ENCODE measurements around the gene ZNF101. TPM values are rescaled to one million over a fixed set of nuclear protein-coding genes. Genes with fewer than 3 reads are reported as not detected.
"Not testable (repeated sequence)": the region's sequence is repeated elsewhere in the genome, so short reads cannot be mapped to it uniquely, and the experiment has no call there.

The ZNF101 gene
- total RNA-seq, 1 donor from 2014 or later, result 29.5 TPM

DNA sequence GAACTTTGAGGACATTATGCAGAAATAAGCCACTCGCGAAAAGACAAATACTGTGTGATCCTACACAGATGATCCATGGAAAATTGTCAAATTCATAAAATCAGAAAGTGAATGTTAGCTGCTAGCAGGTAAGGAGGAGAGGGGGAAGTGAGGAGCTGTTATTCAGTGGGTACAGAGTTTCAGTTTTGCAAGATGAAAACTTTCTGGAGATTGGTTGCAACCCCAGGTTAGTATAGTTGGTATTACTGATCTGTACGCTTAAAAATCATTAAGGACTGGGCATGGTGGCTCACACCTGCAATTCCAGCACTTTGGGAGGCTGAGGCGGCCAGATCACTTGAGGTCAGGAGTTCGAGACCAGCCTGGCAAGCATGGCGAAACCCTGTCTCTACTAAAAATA lies 17.9 kb downstream of the ZNF101 start:
- Mint-ChIP-seq H3K4me3 (no peak overlapping the region), H3K4me1 (no peaks in the 10 kb centered on the region), H3K36me3 (peaks cover 25% of the 10 kb centered on the region), H3K9me3 (peaks cover 36% of the 10 kb centered on the region), H3K27ac (no peak overlapping the region), H3K27me3 (ENCODE audit: insufficient read depth, low read depth) (no peaks in the 10 kb centered on the region)
- H3K36me3 ChIP-seq, result no peaks in the 10 kb centered on the region
- H3K4me2 ChIP-seq, result no peak overlapping the region
- DNase-seq (ENCODE audit: low spot score), result no peak
- H4K20me1 ChIP-seq (ENCODE audit: low read depth), result no peaks in the 10 kb centered on the region
- H3K27ac ChIP-seq, result no peak overlapping the region
- H2AFZ ChIP-seq (replicated peaks), result no peak overlapping the region
- no peaks in the 10 kb centered on the region for H3K27me3 ChIP-seq
- H3K9me3 ChIP-seq (ENCODE audit: low read depth), result no peaks in the 10 kb centered on the region
- TF ChIP-seq EZH2phosphoT487 (IDR thresholded peaks at IDR 0.05) (no peak), EZH2 (IDR thresholded peaks at IDR 0.05) (no peak)
- TF ChIP-seq, protein P1, sequence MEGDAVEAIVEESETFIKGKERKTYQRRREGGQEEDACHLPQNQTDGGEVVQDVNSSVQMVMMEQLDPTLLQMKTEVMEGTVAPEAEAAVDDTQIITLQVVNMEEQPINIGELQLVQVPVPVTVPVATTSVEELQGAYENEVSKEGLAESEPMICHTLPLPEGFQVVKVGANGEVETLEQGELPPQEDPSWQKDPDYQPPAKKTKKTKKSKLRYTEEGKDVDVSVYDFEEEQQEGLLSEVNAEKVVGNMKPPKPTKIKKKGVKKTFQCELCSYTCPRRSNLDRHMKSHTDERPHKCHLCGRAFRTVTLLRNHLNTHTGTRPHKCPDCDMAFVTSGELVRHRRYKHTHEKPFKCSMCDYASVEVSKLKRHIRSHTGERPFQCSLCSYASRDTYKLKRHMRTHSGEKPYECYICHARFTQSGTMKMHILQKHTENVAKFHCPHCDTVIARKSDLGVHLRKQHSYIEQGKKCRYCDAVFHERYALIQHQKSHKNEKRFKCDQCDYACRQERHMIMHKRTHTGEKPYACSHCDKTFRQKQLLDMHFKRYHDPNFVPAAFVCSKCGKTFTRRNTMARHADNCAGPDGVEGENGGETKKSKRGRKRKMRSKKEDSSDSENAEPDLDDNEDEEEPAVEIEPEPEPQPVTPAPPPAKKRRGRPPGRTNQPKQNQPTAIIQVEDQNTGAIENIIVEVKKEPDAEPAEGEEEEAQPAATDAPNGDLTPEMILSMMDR (IDR thresholded peaks at IDR 0.05), result no peak
- no peaks in the 10 kb centered on the region for H3K79me2 ChIP-seq (ENCODE audit: low read depth)
- H3K9ac ChIP-seq, result no peak overlapping the region
- no peaks in the 10 kb centered on the region for H3K4me1 ChIP-seq
- H3F3A ChIP-seq (ENCODE audit: low read depth), result peaks cover 16% of the 10 kb centered on the region
- H3K4me3 ChIP-seq, result no peak overlapping the region

DNA sequence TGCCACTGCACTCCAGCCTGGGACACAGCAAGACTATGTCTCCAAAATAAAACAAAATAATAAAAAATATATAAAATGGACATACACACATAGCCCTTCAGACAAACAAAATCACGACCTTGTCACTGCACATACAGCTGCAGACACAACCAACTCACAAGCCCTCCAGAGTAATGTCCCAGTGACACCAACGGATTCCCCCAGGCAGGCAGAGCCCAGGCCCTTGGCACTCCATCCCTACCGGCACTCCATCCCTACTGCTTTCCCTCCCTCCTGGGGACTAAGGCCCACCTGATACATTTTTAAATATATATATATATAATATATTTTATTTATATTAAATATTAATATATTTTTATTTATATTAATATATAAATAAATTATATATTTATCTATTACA lies 18.5 kb downstream of the ZNF101 start:
- no peaks in the 10 kb centered on the region for H3K4me1 Mint-ChIP-seq
- Histone ChIP-seq H3K9ac (no peak overlapping the region), H3K4me1 (no peaks in the 10 kb centered on the region), H3K4me3 (no peak overlapping the region), H3F3A (ENCODE audit: low read depth) (peaks cover 16% of the 10 kb centered on the region), H4K20me1 (ENCODE audit: low read depth) (no peaks in the 10 kb centered on the region), H3K4me2 (no peak overlapping the region), H2AFZ (replicated peaks) (no peak overlapping the region), H3K79me2 (ENCODE audit: low read depth) (no peaks in the 10 kb centered on the region), H3K27ac (no peak overlapping the region), H3K36me3 (no peaks in the 10 kb centered on the region), H3K27me3 (no peaks in the 10 kb centered on the region), H3K9me3 (ENCODE audit: low read depth) (no peaks in the 10 kb centered on the region)
- no peak for TF ChIP-seq EZH2phosphoT487 (IDR thresholded peaks at IDR 0.05)
- TF ChIP-seq, protein P1 (IDR thresholded peaks at IDR 0.05), result no peak
- no peak for TF ChIP-seq EZH2 (IDR thresholded peaks at IDR 0.05)
- H3K27ac Mint-ChIP-seq, result no peak overlapping the region
- no peak overlapping the region for H3K4me3 Mint-ChIP-seq
- peak; percentile 14 for DNase-seq (ENCODE audit: low spot score)
- peaks cover 35% of the 10 kb centered on the region for H3K9me3 Mint-ChIP-seq
- no peaks in the 10 kb centered on the region for H3K27me3 Mint-ChIP-seq (ENCODE audit: insufficient read depth, low read depth)
- peaks cover 25% of the 10 kb centered on the region for H3K36me3 Mint-ChIP-seq

DNA sequence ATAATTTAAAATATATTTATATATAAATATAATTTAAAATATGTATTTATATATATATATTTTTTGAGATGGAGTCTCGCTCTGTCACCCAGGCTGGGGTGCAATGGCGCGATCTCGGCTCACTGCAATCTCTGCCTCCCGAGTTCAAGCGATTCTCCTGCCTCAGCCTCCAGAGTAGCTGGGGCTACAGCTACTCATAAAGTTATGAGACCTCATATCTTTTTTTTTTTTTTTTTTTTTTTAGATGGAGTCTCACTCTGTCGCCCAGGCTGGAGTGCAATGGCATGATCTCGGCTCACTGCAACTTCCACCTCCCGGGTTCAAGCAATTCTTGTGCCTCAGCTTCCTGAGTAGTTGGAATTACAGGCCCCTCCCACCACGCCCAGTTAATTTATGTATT lies 20.4 kb downstream of the ZNF101 start:
- H2AFZ ChIP-seq (replicated peaks); H3K4me3 ChIP-seq; DNase-seq (ENCODE audit: low spot score); H3K27me3 Mint-ChIP-seq (ENCODE audit: insufficient read depth, low read depth); H3K27me3 ChIP-seq; H3K79me2 ChIP-seq (ENCODE audit: low read depth); H3K27ac Mint-ChIP-seq; H3K4me2 ChIP-seq; H4K20me1 ChIP-seq (ENCODE audit: low read depth); H3K4me1 Mint-ChIP-seq; H3K9me3 ChIP-seq (ENCODE audit: low read depth); H3K36me3 Mint-ChIP-seq; H3K4me1 ChIP-seq; H3K9ac ChIP-seq; H3K4me3 Mint-ChIP-seq; H3K36me3 ChIP-seq; H3K27ac ChIP-seq: not testable (repeated sequence)
- H3F3A ChIP-seq (ENCODE audit: low read depth), result peaks cover 16% of the 10 kb centered on the region
- peaks cover 24% of the 10 kb centered on the region for H3K9me3 Mint-ChIP-seq

DNA sequence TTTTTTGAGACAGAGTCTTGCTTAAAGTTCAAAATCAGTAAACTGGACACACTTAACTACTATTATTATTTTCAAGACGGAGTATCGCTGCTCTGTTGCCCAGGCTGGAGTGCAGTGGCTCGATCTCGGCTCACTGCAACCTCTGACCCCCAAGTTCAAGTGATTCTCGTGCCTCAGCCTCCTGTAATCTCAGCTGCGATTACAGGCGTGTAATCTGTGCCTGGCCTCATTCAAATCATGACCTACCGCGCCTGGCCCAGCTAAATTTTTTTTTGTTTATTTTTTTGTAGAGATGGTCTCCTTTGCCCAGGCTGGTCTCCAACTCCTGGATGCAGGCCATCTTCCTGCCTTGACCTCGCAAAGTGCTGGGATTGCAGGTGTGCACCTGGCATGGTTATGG lies 23.0 kb downstream of the ZNF101 start:
- H3K27ac Mint-ChIP-seq, result no peak overlapping the region
- TF ChIP-seq EZH2 (IDR thresholded peaks at IDR 0.05) (no peak), EZH2phosphoT487 (IDR thresholded peaks at IDR 0.05) (no peak)
- H3K27ac ChIP-seq, result no peak overlapping the region
- no peaks in the 10 kb centered on the region for H3K9me3 ChIP-seq (ENCODE audit: low read depth)
- no peaks in the 10 kb centered on the region for H3K36me3 ChIP-seq
- H3K4me1 ChIP-seq, result no peaks in the 10 kb centered on the region
- H3K36me3 Mint-ChIP-seq, result peaks cover 2% of the 10 kb centered on the region
- H3F3A ChIP-seq (ENCODE audit: low read depth), result peaks cover 10% of the 10 kb centered on the region
- no peaks in the 10 kb centered on the region for H3K27me3 Mint-ChIP-seq (ENCODE audit: insufficient read depth, low read depth)
- no peaks in the 10 kb centered on the region for H3K79me2 ChIP-seq (ENCODE audit: low read depth)
- no peak overlapping the region for H2AFZ ChIP-seq (replicated peaks)
- H4K20me1 ChIP-seq (ENCODE audit: low read depth), result no peaks in the 10 kb centered on the region
- no peaks in the 10 kb centered on the region for H3K27me3 ChIP-seq
- H3K4me3 Mint-ChIP-seq, result no peak overlapping the region
- H3K9me3 Mint-ChIP-seq, result peaks cover 19% of the 10 kb centered on the region
- H3K4me1 Mint-ChIP-seq, result no peaks in the 10 kb centered on the region
- no peak overlapping the region for H3K9ac ChIP-seq
- no peak for DNase-seq (ENCODE audit: low spot score)
- H3K4me2 ChIP-seq, result no peak overlapping the region
- no peak overlapping the region for H3K4me3 ChIP-seq

Data from neural progenitor cell (in vitro differentiated cells).